ENCODE results near the gene RWDD4.

Gene RWDD4

GRCh38 chr4:183600189-183600685 is 58.7 kb downstream of the RWDD4 start:
- H3K4me3 ChIP-seq (ENCODE audit: control insufficient read depth, low read depth, low read length): no peak overlapping the region
- DNase-seq (ENCODE audit: low read depth): no peak
- peak; percentile 64 for TF ChIP-seq CTCF (IDR thresholded peaks at IDR 0.05; ENCODE audit: control insufficient read depth, insufficient read depth, low read depth, low read length, missing control alignments)

- DNase-seq (ENCODE audit: low read depth): no peak
- H3K4me3 ChIP-seq (ENCODE audit: control insufficient read depth, low read depth, low read length): no peak overlapping the region
- no peak for TF ChIP-seq CTCF (IDR thresholded peaks at IDR 0.05; ENCODE audit: control insufficient read depth, insufficient read depth, low read depth, low read length, missing control alignments)
Measured at GRCh38 chr4:183599690-183600089, 59.3 kb downstream of the RWDD4 start.

DNA sequence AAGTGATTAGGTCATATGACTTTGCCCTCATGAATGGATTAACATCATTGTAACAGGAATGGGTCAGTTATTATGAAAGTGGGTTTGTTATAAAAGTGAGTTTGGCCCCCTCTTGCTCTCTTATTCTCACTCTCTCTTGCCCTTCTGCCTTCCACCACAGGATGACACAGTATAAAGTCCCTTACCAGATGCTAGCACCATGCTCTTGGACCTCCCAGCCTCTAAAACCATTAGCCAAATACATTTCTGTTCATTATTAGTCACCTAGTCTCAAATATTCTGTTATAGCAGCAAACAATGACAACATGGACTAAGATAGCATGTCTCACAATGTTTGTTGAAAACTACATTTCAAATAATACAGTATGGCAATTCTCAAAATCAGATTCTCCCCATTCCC is 59.7 kb downstream of the RWDD4 start:
- no peak for DNase-seq (ENCODE audit: low read depth)
- no peak overlapping the region for H3K4me3 ChIP-seq (ENCODE audit: control insufficient read depth, low read depth, low read length)
- TF ChIP-seq CTCF (IDR thresholded peaks at IDR 0.05; ENCODE audit: control insufficient read depth, insufficient read depth, low read depth, low read length, missing control alignments): no peak

DNA sequence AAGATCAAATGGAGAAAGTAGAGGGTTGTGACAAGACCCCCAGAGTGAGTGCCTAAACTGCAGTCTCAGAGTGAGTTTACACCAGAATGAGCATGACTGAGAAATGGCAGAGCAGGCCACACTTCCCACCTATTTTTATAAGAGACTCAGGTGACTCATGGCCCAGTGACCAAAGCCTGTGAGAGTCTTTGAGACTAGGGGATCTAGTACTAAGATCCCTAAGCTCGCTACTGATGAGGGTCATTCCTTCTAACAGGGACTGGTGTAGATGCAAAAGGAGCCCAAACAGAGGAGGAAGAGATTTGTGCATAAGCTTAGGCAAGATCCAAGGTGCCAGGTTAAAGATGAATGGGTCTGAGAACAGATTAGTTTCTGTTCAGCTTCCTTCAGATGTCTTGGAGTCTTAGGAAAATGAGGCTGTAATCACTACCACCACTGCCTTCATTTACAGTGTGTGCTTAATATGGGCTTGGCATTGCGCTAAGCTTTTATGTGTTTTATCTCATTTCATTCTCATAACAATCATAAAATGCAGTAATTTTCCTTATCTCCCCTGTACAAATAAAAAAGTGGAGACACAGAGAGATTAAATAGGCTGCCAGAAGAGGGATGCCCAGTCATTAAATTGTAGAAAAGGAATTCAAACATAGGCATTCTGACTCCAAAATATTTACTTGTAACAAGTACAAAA is 62.8 kb downstream of the RWDD4 start:
- no peak for TF ChIP-seq CTCF (IDR thresholded peaks at IDR 0.05; ENCODE audit: control insufficient read depth, insufficient read depth, low read depth, low read length, missing control alignments)
- DNase-seq (ENCODE audit: low read depth): no peak
- no peak overlapping the region for H3K4me3 ChIP-seq (ENCODE audit: control insufficient read depth, low read depth, low read length)

DNA sequence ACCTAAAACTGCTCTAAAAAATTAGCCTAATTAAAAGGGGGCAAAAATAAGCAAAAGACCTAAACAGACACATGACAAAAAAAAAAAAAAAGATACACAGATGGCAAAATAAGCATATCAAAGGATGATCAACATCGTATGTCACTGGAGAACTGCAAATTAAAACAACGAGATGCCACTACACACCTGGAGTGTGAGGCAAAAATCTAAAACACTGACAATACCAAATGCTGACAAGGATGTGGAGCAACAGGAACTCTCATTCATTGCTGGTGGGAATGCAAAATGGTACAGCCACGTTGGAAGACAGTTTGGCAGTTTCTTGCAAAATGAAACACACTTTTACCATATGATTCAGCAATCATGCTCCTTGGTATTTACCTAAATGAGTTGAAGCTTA is 64.2 kb downstream of the RWDD4 start:
- TF ChIP-seq CTCF (IDR thresholded peaks at IDR 0.05; ENCODE audit: control insufficient read depth, insufficient read depth, low read depth, low read length, missing control alignments): no peak
- no peak overlapping the region for H3K4me3 ChIP-seq (ENCODE audit: control insufficient read depth, low read depth, low read length)
- DNase-seq (ENCODE audit: low read depth): no peak

DNA sequence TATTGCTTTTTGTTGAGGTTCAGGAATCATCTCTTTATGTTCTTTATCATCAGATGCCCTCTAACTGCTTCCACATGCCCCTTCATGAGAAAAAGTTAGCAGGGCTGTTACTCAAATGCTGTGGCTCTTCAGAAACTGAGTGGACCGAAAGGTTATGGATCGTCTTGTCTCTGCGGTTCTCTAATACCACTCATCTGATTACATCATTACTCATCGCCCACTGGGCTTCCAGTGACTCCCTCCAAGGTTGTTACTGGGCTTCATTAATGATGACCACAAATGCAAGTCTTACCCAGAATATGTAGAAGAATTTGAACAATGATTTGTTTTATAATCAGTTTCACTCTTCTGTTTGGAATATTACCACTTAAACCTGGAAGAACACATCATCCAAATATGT is 67.7 kb downstream of the RWDD4 start:
- H3K4me3 ChIP-seq (ENCODE audit: control insufficient read depth, low read depth, low read length): no peak overlapping the region
- TF ChIP-seq CTCF (IDR thresholded peaks at IDR 0.05; ENCODE audit: control insufficient read depth, insufficient read depth, low read depth, low read length, missing control alignments): no peak
- DNase-seq (ENCODE audit: low read depth): peak; percentile 58

All from AG09309 (cell line).